Activated T-helper 2 cell treated with anti-CD3 and anti-CD28 coated beads, Interferon-gamma antibody, Interleukin-2, Interleukin-4, amounts not matched to agents 10 μg/mL and 5 μg/mL and 100 μg/mL, durations not matched to agents 14 hours and 24 hours and 36 hours (primary cell): ENCODE measurements around the gene ZNF573. TPM values are rescaled to one million over a fixed set of nuclear protein-coding genes. Genes with fewer than 3 reads are reported as not detected.
A peak's percentile ranks its signal among the peaks of the same experiment; 100 is the strongest.

Experiments used
- DNase-seq: peaks from one replicate; pipeline ENCODE4 v3.0.0; 2021; ENCODE audit warnings: low spot score
- H3K27ac Mint-ChIP-seq: one replicate; pipeline ENCODE4 v1.8.0; 2021; ENCODE audit warnings: mixed read lengths
- H3K27me3 Mint-ChIP-seq: one replicate; pipeline ENCODE4 v1.8.0; 2021; ENCODE audit warnings: low read depth, mixed read lengths
- H3K36me3 Mint-ChIP-seq: one replicate; pipeline ENCODE4 v1.8.0; 2021; ENCODE audit warnings: low read depth, mixed read lengths
- H3K4me1 Mint-ChIP-seq: one replicate; pipeline ENCODE4 v1.8.0; 2021; ENCODE audit warnings: low read depth, mixed read lengths
- H3K4me3 Mint-ChIP-seq: one replicate; pipeline ENCODE4 v1.8.0; 2021; ENCODE audit warnings: low read depth, mild to moderate bottlenecking, moderate library complexity, mixed read lengths
- H3K9me3 Mint-ChIP-seq: one replicate; pipeline ENCODE4 v1.8.0; 2021; ENCODE audit warnings: mixed read lengths
- intact Hi-C: fragments of 100-400 bp; cut with micrococcal nuclease; formaldehyde crosslinking; loops from one replicate; pipeline ENCODE4 v1.15.1; 2023
- total RNA-seq: library from RNA; stranded (reverse); gene quantifications from 2 replicates; pipeline ENCODE4 v1.2.3, GENCODE V29; 2022

Gene ZNF573
- total RNA-seq, 1 donor from 2014 or later = 3.6 TPM

DNA sequence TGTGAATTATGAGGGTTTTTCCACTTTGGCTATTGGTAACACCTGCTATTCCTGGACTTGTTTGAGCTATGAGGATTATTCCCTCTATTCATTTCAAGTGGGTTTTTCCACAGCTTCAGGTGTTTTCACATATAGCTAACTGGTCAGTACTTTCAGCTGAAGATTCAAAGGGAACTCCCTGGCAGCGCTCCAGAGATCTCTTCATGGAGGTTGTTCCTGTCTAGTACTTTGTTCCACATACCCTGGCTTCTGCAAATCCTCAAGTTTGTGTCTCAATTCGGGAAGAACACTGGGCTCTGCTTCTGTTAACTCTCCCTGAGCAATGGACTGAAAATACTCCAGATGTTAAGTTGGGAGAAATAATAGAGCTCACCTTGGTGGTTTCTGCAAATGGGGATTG lies 54.2 kb downstream of the ZNF573 start:
- Mint-ChIP-seq H3K36me3 (peaks cover 2% of the 10 kb centered on the region), H3K4me1 (no peaks in the 10 kb centered on the region), H3K9me3 (peaks cover 38% of the 10 kb centered on the region), H3K27ac (no peak overlapping the region), H3K27me3 (no peaks in the 10 kb centered on the region), H3K4me3 (no peak overlapping the region)
- DNase-seq = no peak
- intact Hi-C loops = no loop called here

DNA sequence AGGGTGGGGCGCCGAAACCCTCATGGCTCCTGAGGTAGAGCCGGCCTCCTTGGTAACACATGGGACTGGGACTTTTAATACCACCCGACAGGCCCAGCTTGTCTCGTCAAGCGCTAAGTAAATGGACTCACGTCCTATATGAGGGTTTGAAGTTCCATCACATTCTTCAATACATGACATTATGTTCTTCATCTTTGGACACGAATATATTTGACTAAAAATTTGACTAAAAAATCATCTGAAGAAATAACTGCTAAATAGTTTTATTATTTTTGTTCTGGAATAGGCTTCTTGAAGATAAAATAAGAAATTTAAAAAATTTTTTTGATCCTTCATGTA lies 59.5 kb downstream of the ZNF573 start:
- H3K36me3 Mint-ChIP-seq = peaks cover 15% of the 10 kb centered on the region
- H3K4me1 Mint-ChIP-seq = peaks cover 6% of the 10 kb centered on the region
- no peaks in the 10 kb centered on the region for H3K27me3 Mint-ChIP-seq
- no peak for DNase-seq
- peaks cover 40% of the 10 kb centered on the region for H3K9me3 Mint-ChIP-seq
- H3K27ac Mint-ChIP-seq = no peak overlapping the region
- intact Hi-C loops = loop anchor here (1.0 kb wide), 2 partner anchors 59 to 349 kb away; partner anchors contain the start of genes ZNF527 and ZNF573
- peak overlapping the region; percentile 87 for H3K4me3 Mint-ChIP-seq

DNA sequence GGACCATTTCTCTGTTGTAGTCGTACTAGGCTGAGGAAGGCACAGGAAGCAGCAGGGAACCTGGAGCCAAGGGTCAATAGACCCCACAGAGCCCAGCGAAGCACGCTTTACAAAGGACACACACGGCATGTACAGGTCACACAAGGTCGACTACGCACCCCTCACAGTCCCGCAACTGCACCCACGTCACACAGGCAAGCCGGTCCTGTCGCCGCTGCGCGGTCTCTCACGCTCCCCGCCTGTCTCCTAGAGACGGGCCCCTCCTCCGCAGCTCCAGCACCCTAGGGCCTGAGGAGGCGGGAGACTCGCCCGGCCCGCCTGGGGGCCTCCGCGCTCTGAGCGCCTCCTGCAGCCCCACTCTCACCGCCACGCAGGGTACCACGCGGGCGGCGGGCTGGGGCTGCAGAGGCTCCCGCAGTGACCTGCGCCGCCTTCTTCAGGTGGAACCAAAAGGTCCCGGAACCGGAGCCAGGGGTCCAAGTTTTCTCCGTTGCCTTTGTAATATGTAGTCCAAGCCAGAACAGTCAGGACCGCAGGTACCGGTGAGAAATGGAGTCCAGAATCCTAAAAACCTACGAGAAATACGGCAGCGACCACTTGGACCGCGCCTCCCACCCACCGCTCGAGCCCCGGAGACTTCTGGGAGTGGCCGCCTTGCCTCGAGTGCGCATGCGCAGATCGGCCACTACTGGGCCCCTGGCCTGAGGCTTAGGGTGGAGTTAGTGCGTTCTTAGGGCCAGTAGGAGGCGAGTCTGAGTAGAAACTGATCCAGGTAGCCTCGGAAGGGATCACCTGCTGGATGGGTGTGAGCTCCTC lies 60.1 kb downstream of the ZNF573 start, which contains the start of gene ZNF607:
Gene ZNF607 (minus strand): TSS at position 651 of the 816 bp plus-strand sequence. CDS start 8,143 bp downstream, outside the sequence.
- Mint-ChIP-seq H3K4me3 (peak within 1 kb of the TSS; percentile 87), H3K36me3 (peaks cover 15% of the 10 kb centered on the region), H3K9me3 (peaks cover 38% of the 10 kb centered on the region), H3K4me1 (peaks cover 6% of the 10 kb centered on the region), H3K27me3 (no peaks in the 10 kb centered on the region), H3K27ac (peak within 1 kb of the TSS; percentile 71)
- intact Hi-C loops = loop anchor here (1.0 kb wide), 2 partner anchors 60 to 348 kb away; partner anchors contain the start of genes ZNF527 and ZNF573
- peak; percentile 72 for DNase-seq

DNA sequence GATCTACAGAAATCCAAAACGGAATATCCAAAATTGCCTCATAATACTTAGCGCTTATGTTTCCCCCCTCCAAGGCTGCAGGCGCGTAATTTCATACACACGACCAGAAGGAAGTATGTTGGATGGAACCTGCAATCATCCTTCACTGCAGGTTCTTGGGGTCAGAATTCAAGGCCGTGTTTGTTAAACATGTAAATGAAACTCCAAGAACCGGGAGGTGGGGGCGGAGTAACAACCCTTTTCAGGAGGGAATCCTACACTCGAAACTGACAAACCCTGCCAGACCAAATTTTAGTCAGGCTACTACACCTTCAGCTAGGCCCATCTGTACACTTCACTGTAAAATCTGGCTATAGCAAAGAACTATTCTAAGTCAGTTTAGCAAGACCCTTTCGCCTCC lies 61.1 kb downstream of the ZNF573 start:
- intact Hi-C loops = no loop called here
- Mint-ChIP-seq H3K4me3 (peak overlapping the region; percentile 87), H3K36me3 (peaks cover 19% of the 10 kb centered on the region), H3K27ac (no peak overlapping the region), H3K9me3 (peaks cover 28% of the 10 kb centered on the region), H3K4me1 (peaks cover 6% of the 10 kb centered on the region), H3K27me3 (no peaks in the 10 kb centered on the region)
- DNase-seq = no peak

DNA sequence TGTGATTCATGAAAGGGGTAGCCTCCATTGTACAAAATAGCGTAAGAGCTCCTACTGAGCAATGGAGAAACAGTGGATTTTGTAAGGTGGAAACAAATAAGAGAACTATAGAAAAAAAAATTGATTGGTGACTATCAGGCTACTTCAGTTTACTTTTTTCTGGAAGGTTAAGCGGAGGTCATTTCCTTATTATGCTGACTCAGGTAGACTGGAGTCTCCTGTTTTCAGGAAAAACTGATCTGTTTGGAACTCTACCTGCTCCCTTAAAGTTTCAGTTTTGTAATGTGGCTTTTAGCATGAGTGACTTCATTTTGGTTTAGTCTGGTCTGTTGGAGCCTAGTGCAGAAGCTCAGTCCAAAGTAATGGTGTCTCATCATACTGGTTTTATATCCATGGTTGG lies 63.2 kb downstream of the ZNF573 start:
- H3K36me3 Mint-ChIP-seq = peaks cover 33% of the 10 kb centered on the region
- H3K27me3 Mint-ChIP-seq = no peaks in the 10 kb centered on the region
- no peak overlapping the region for H3K4me3 Mint-ChIP-seq
- intact Hi-C loops = no loop called here
- DNase-seq = no peak
- peaks cover 33% of the 10 kb centered on the region for H3K9me3 Mint-ChIP-seq
- H3K4me1 Mint-ChIP-seq = peaks cover 6% of the 10 kb centered on the region
- no peak overlapping the region for H3K27ac Mint-ChIP-seq

DNA sequence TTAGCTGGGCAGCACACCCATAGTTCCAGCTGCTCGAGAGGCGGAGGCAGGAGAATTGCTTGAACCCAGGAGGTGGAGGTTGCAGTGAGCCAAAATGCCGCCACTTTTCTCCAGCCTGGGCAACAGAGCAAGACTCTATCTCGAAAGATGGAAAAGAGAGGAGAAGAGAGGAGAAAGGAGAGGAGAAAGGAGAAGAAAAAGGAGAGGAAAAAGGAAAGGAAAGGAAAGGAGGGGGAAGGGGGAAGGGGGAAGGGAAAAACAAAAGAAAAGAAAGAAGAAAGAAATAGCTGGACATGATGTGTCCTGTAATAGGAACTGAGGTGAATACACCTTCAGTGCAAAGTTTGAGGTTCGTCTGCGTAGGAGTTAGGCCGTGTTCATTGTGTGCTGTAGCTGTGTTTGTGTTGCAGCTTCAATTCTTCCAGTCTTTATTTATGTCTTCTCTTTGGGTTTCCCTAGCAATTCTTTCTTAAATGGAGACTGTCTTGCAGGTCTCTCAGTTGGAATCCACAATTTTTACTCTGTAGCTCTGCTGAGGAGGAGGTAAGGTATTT lies 73.3 kb downstream of the ZNF573 start:
- intact Hi-C loops = no loop called here
- Mint-ChIP-seq H3K36me3 (peaks cover 59% of the 10 kb centered on the region), H3K4me1 (no peaks in the 10 kb centered on the region), H3K27me3 (no peaks in the 10 kb centered on the region), H3K27ac (no peak overlapping the region), H3K9me3 (peaks cover 61% of the 10 kb centered on the region), H3K4me3 (no peak overlapping the region)
- no peak for DNase-seq

DNA sequence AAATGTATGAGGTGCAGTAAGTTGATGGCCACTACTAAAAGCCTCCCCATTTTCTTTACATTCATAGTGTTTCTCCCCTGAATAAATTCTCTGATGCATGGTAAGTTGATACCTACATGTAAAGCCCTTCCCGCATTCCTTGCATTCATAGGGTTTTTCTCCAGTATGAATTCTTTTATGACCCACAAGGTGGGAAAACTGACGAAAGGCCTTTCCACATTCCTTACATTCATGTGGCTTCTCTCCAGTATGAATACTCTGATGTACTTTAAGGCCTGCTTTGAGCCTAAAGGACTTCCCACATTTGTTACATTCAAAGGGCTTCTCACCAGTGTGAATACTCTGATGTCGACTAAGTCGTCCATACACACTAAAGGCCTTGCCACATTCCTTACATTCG lies 80.3 kb downstream of the ZNF573 start:
- H3K36me3 Mint-ChIP-seq = peaks cover 45% of the 10 kb centered on the region
- H3K4me1 Mint-ChIP-seq = no peaks in the 10 kb centered on the region
- no peak for DNase-seq
- H3K27me3 Mint-ChIP-seq = no peaks in the 10 kb centered on the region
- H3K9me3 Mint-ChIP-seq = peaks cover 71% of the 10 kb centered on the region
- no peak overlapping the region for H3K27ac Mint-ChIP-seq
- intact Hi-C loops = no loop called here
- no peak overlapping the region for H3K4me3 Mint-ChIP-seq

DNA sequence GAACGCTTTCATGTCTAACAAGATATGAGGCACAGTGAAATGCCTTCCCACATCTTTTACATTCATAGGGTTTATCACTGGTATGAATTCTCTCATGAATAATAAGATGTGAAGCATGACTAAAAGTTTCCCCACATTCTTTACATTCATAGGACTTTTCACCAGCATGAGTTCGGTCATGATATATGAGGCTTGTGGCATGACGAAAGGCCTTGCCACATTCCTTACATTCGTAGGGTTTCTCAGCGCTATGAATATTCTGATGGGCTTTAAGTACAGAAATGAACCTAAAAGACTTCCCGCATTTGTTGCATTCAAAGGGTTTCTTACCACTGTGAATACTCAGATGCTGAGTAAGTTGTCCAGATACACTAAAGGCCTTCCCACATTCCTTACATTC lies 81.2 kb downstream of the ZNF573 start:
- intact Hi-C loops = no loop called here
- DNase-seq = no peak

DNA sequence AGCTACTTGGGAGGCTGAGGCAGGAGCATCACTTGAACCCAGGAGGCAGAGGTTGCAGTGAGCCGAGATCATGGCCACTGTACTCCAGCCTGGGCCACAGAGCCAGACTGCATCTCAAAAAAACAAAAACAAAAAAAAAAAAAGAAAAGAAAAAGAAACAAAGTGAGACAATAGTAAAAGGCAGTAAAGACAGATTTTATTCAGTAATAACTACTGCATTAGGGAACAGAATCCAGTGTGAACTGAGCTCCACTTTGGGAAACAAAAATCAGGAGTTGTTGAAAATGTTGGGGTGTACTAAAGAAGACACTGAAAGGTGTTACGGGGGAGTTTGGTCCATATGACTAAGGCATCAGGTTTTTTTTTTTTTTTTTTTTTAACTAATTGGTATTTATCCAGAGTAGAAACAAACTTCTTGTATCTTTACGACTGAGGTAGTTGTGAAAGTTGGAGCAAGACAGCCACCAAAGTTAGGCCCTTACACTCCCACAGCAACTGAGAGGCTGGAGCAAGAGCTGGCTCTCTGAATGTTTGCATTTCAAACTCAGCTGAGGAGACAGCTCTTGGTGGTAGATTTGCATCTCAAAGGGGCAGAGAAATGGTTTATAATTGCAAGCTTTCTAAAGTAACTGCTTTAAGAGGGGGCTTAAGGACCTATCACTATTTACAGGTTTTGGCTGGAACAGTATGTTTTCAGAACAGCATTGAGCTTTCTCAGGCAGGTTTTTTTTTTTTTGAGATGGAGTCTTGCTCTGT lies 84.1 kb downstream of the ZNF573 start:
- Mint-ChIP-seq H3K36me3 (peaks cover 35% of the 10 kb centered on the region), H3K4me3 (no peak overlapping the region), H3K27ac (no peak overlapping the region), H3K9me3 (peaks cover 61% of the 10 kb centered on the region), H3K4me1 (peaks cover 7% of the 10 kb centered on the region), H3K27me3 (no peaks in the 10 kb centered on the region)
- DNase-seq = no peak
- intact Hi-C loops = no loop called here

More for the DNA sequence above, 81.2 kb downstream of the ZNF573 start:
- Mint-ChIP-seq H3K4me3 (no peak overlapping the region), H3K27ac (no peak overlapping the region), H3K4me1 (no peaks in the 10 kb centered on the region), H3K36me3 (peaks cover 43% of the 10 kb centered on the region), H3K27me3 (no peaks in the 10 kb centered on the region), H3K9me3 (peaks cover 72% of the 10 kb centered on the region)

DNA sequence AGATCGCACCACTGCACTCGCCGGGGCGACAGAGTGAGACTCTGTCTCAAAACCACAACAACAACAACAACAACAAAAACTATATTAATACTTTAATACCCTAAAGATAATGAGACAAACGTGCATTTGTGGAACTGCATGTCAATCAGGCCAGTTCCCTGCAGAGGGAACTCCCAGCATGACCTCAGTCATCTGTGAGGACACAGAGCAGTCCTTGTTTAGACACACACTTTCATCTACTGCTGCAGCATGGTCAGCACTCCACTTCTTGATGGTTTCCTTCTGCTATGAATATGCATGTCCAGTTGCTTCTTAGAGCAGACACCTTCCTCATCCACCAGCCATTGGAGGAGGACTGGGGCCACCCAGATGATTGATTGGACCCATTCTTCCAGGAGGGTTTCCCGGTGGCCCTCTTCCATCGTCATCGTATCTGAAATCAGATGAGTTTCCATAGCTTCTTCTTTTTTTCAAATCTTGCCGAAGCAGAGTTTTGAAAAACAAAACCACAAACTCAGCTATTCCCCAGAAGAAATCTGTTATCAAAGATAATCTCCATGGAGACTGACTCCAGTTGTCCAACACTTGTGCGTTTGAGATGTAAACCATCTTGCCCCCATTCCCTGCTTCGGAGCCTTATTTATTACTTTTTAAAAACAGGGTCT lies 86.3 kb downstream of the ZNF573 start:
- H3K27ac Mint-ChIP-seq = no peak overlapping the region
- intact Hi-C loops = no loop called here
- no peak overlapping the region for H3K4me3 Mint-ChIP-seq
- no peaks in the 10 kb centered on the region for H3K27me3 Mint-ChIP-seq
- no peak for DNase-seq
- H3K36me3 Mint-ChIP-seq = peaks cover 18% of the 10 kb centered on the region
- H3K4me1 Mint-ChIP-seq = peaks cover 7% of the 10 kb centered on the region
- H3K9me3 Mint-ChIP-seq = peaks cover 42% of the 10 kb centered on the region

DNA sequence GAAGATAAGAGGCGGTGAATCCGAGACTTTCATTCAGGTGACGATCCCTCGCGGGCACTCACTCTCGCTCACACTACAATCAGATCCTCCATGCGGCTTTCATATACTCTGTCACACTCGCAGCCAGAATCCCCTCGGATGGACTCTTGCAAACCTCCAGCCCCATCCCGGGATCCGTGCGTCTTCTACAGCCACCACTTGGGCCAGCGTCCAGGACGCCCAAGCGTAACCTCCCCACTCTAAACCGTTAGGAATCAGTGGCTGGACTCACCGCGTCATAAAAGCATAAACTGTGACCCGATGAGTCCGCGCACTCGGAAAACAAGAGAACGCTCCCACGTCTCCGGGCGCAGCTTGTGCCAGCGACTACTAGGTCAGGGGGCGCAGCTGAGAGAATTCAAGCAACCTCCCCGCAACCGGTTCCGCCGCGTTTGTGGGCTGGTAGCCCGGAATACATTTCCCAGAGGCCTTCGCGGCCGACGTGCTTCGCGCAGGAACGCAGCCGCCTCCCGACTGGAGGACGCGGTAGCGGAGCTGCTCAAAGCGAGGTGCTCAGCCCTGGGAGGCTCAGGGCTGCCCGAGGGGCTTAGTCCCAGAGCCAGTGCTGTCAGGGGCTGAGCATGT lies 87.4 kb downstream of the ZNF573 start:
- H3K4me3 Mint-ChIP-seq = peak overlapping the region; percentile 79
- intact Hi-C loops = no loop called here
- H3K27ac Mint-ChIP-seq = peak overlapping the region; percentile 52
- DNase-seq = peak; percentile 50
- H3K27me3 Mint-ChIP-seq = no peaks in the 10 kb centered on the region
- H3K9me3 Mint-ChIP-seq = peaks cover 35% of the 10 kb centered on the region
- peaks cover 15% of the 10 kb centered on the region for H3K36me3 Mint-ChIP-seq
- H3K4me1 Mint-ChIP-seq = peaks cover 7% of the 10 kb centered on the region
